GM19463 (cell line): ENCODE measurements around the gene SNX2.
A peak's percentile ranks its signal among the peaks of the same experiment; 100 is the strongest.

Experiments
- ATAC-seq: cut with Tn5 transposase; IDR thresholded peaks from one replicate; pipeline ENCODE4 v1.9.1; 2021; ENCODE audit warnings: mild to moderate bottlenecking, moderate library complexity; ENCODE audit not compliant: unreplicated experiment

The SNX2 gene

DNA sequence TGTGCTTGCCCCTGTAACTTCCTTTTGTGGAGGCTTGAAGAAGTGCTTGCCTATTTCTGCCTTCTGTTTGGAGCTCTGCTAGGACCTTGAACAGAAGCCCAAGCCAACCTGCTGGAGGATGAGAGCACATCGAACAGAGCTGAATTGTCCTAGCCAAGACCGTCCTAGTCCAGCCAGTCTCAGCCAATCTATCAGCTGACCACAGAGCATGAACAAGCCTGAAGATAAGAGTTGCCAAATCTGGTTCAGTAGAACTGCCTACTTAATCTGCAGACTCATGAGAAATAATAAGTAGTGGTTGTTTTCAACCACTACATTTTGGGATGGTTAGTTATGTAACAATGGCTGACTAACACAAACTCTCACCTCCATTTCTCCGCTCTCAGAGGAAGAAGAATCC, 4.4 kb upstream of the SNX2 start:
- no peak for ATAC-seq

DNA sequence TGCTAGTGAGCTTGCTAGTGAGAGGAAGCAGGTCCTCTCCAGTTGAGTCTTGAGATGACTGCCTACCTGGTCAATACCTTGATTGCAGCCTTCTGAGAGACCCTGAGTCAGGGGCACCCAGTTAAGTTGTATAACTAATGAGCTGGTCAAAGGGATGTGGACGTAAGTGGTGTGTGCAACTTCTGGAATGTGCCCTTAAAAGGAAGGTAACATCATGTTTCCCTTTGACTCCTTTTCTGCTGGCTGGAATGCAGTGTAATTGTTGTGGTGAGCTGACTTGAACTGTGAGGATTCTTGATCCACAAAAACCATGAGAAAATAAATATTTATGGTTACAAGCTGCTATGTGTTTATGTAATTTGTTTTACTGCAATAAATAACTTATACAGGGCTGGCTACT, 2.4 kb upstream of the SNX2 start:
- ATAC-seq: no peak

DNA sequence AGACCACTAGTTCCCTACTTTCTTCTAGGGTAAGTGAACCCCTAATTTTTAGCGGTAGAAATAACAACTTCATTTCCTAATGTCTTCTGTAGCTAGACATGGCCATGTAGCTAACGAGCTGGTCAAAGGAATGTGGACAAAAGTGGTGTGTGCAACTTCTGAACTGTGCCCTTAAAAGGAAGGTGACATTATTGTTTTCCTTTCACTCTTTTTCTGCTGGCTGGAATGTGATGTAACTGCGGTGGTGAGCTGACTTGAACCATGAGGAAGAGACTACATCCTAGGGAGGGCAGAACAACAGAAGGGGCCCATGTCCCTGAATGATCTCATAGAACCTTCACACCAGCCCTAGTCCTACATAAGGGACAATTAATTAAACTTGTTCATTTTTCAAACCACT, 1.3 kb upstream of the SNX2 start:
- no peak for ATAC-seq

DNA sequence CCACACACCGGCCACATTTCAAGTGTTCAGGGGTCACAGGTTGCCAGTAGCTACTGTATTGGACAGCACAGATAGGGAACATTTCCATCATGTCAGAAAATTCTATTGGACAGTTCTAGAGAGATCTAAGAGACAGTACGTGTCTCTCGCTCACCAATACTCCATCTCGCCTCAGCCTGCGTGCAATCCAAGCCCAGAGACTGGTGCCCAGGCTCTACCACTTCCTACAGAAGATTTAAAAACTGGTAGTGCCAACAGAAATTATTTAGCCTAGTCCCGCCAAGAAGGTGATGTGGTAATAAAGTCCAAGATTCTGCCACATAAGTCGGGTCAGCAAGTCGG, 390 bp upstream of the SNX2 start:
- peak; percentile 22 for ATAC-seq

DNA sequence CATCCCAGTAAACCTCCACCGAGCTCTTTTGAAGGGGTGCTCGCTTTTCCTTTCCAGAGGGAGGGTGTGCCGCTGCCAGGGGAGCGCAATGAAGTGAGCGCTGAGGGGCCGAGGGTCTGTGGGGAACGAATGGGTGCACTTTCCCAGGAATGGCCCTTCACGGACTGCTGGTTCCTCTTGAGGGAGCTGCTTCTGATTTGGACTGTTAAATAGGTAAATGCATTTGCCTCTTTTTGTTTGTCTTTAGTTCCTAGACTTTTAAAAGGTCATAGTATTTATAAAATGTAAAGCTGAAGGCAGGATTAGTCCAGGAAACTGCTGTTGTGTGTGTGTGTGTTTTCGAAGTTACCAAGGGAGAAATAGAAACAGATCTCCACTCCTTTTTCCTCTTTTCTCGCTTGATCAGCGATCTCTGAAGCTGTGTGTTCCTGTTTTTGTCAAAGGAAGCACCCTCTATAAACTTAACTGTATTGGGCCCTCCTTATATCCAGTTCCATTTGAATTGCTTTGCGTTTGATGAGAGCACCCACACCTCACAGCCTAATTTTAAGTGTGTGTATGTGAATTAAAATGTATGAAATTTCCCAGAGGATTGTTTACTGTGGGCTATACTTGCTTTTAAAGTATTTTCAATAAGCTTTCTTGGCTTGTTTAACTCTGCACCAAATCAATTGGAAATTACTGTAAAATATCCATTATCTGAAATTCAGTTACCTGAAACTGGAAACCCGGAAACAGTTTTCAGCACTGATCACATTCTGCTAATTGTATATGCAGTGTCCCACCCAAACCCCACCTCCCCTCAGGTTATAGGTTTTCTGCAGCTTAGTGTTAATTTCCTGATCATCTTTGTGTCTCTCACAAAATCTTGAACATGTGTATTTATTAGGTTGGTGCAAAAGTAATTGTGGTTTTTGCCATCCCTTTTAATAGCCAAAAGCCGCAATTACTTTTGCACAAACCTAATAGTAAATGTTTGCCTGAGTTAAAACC, 966 bp downstream of the SNX2 start:
- no peak for ATAC-seq

DNA sequence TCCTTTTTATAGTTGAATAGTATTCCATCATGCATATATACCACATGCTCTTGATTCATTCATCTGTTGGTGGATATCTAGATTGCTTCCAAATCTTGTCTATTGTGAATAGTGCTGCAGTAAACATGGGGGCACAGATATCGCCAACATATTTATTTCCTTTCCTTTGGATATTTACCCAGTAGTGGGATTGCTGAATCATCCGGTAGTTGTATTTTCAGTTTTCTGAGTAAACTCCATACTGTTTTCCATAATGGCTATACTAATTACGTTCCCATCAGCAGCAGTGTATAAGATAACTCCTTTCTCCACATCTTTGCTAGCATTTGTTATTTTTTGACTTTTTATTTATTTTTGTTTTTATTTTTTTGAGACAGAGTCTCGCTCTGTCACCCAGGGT, 3.3 kb downstream of the SNX2 start:
- ATAC-seq: no peak

DNA sequence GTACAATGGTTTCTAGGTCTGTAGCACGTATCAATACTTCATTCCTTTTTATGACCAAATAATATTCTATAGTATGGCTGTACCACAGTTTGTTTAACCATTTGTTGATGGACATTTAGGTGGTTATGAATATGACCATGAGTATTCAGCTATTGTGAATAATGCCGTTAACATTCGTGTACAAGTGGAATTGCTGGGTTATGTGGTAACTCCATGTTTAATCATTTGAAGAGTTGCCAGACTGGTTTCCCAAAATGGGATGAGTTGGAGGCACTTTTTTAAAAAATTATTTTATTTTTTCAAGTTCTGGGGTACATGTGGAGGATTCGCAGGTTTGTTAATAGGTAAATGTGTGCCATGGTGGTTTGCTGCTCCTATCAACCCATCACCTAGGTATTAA, 4.6 kb downstream of the SNX2 start:
- ATAC-seq: no peak

DNA sequence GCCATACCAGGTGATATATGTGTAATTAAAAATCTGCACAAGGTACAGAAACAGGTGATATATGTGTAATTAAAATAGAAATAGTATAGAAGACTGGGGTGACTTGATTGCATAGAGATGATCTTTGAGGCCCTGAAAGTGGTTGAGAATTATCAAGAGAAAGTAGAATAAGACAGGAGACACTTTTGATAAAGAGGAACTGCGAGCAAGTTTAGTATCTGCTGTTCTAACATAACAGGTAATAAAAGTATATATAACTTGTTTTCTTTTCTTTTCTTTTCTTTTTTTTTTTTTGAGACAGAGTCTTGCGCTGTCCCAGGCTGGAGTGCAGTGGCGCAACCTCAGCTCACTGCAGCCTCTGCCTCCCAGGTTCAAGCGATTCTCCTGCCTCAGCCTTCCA, 5.4 kb downstream of the SNX2 start:
- ATAC-seq: no peak

DNA sequence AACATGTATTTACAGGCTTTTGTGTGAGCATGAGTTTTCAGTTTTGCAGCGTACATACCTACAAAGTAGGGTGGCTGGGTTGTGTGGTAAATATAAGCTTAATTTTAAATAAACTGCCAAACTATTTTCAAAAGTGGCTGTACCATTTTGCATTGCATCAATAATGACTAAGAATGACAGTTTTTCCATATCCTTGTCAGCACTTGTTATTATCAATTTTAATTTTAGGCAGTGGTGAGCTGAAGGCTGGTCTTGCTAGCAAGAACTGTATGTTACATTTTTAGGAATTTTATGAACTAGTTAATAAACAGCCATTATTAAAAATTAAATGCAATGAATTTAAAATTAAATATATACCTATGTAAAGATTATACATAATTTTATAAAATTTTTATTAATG, 6.6 kb downstream of the SNX2 start:
- ATAC-seq: no peak

DNA sequence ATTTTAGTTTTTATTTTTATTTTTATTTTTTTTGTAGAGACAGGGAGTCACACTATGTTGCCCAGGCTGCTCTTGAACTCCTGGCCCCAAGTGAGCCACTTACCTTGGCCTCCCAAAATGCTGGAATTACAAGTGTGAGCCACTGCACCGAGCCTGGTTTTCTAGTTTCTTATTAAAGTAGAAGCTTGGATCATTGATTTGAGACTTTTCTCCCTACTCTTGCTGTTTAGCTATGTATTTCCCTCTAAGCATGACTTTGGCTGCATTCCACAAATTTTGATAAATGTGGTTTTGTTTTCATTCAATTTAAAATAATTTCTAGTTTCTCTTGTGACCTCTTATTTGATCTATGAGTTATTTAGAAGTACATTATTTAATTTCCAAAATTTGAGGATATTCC, 10.4 kb downstream of the SNX2 start:
- no peak for ATAC-seq

DNA sequence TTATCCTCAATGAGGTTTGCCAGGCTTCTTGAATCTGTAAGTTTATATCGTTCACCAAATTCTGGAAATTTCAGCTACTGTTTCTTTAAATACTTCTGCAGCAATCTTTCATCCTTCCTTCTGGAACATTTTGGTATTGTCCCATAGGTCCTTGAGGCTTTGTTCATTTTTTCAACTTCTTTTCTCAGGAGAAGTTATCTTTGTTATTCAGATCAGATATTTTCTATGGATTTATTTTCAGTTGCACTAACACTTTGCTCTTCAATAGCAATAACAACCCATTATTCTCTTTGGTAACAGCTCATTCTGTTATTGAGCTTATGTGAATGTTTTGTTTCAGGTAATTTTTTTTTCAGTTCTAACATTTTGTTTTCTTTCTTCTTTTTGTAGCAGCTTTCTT, 13.5 kb downstream of the SNX2 start:
- no peak for ATAC-seq

DNA sequence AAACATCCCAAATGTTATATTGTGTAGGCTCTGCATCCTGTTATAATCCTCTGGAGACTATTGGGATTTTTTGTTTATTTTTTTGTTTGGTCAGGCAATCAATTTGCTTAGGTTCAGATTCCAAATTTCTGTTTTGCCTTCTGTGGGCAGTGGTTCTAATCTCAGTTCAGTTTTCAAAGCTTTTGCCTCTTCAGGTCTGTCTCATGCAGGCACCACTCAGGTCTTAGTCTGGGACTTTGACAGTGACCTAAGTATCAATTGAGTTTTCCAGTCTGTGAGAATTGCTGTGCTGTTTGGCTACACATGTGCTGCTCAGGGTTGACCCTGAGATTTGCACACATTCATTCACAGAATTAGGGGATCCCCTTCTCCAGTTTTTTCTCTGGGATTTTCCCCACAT, 14.1 kb downstream of the SNX2 start:
- ATAC-seq: no peak

DNA sequence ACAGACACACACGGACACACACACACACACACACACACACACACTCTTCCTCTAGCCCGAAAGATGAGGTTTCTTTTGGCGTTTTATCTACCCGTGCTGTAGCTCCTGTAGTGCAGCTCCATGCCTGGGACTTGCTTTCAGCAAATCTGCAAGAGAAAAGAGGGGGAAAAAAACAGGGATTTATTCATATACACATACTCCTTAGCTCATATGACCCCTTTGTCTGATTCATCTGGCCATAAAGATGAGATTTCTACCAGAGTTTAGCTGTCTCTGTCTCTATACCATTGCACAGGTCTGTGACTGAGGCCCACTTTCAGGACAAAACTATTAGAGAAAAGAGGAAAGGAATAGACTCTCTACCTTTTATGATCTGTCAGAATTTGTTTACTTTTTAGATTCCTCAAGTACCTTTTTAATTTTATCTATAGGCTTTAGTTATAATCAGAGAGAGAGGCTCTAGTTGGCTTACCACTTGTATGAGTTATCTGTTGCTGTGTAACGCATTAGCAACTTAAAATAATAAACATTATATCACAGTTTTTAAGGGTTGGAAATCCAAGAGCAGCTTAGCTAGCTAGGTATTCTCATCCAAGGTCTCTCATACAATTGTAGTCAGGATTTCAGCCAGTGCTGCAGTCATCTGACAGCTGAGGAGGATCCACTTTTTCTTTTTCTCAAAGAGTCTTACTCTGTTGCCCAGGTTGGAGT, 14.7 kb downstream of the SNX2 start:
- no peak for ATAC-seq

DNA sequence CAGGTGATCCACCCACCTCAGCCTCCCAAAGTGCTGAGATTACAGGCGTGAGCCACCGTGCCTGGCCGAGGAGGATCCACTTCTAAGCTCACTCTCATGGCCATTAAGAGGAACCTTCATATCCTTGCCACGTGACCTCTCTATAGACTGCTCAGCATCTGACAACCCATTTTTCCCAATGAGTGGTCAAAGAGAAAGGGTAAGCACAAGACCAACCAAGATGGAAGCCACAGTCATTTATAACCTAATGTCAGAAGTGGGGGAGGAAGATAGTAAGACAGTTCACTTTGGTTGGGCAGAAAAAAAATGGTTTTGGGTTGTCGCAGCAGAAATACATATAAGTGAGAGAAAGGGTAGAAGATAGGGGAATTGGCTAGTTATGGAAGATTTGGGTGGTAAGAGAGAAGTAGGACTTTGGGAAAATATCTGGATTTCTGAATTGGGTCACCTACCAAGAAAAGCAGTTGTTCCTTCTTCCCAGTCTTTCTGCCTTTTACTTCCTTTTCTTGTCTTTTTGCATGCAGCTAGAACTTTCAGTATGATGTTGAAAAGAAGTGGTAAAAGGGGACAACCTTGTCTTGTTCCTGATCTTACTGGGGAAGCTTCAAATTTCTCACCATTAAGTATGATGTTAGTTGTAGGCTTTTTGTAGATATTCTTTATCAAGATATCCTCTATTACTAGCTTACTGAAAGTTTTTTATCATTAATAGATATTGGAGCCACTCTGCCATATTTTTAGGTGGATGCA, 15.6 kb downstream of the SNX2 start:
- no peak for ATAC-seq

DNA sequence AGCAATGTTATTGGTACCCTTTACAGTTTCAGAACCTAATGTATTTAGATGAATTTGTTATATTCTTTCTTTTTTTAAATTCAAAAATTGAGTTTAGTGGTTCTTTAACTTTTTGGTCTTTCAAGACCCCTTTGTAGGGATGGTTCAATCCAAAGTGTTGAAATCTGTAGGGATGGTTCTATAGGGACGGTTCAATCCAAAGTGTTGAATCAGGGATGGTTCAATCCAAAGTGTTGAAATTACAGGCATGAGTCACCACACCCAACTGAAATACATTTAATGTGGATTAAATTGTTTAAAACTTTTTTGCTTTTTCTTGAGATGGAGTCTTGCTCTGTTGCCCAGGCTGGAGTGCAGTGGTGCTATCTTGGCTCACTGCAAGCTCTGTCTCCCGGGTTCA, 30.6 kb downstream of the SNX2 start:
- ATAC-seq: no peak

DNA sequence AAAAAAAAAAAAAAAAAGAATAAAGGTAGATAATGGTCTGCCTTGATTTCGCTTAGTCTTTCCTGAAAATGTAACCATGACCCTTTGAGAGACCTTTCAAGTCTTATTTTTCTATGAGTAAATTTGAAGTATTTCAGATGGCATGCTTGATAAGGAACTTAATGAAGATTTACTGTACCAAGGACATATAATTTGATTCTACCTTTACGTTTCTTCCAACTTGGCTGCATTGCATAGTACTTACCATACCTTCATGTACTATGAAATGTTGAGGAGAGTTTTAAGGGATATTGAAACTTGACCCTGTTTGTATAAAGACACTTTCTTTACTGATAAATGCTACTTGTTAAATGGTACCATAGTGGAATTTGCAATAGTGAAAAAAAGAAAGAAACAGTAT, 35.5 kb downstream of the SNX2 start:
- ATAC-seq: no peak

DNA sequence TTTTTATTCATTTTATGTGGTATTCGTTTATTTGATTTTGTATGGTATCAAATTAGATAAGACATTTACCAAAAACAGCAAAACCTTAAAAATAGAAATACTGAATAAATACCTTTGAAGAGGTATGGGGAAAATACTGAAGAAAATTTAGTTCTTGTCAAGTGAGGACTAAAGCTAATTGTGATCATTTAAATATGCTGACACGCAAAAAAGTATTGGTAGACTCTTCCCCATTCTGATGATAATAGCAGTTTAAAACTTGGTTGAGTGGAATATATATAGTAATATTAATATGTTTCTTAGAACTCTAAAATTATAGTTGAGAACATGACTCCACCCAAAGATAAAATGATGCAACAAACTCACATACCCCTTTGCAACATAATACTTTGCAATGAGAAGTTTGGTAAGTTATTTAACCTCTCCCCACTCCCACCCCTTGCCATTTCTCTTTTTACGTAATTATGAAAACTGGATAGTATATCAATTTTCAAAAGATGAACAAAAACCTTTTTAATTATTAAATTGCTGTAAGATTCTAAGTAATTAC, 40.4 kb downstream of the SNX2 start:
- no peak for ATAC-seq

DNA sequence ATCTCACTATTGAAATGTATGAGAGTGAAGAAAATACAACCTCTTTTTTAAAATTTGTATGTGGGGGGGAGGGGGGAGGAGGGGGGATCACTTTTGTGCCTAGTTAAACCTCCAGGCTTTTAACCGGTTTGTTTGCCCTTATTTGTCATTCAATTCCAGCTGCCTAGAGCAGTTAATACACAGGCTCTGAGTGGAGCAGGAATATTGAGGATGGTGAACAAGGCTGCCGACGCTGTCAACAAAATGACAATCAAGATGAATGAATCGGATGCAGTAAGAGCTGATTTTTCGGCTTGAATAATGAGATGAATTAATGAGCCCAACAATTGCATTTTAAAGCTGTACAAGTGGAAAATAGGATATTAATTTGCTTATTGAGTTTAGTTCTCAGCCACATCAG, 41.9 kb downstream of the SNX2 start:
- no peak for ATAC-seq

DNA sequence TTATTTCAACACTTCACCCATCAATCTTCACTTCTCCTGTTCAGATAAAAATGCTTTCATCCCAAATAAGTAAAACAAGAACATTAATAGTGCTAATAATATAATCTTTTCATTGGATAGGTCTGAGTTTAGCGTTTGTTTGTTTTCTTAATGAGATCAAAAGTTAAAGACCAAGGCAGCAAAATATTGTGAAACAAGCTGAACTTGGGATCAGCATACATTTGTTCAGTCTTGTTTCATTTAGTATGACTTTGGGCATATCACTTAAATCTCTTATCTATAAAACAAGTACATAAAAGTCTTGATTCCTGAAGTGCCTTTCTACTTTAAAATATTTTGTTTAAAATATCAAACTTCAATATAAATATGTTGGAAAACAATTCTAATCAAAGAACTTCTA, 57.1 kb downstream of the SNX2 start:
- no peak for ATAC-seq

DNA sequence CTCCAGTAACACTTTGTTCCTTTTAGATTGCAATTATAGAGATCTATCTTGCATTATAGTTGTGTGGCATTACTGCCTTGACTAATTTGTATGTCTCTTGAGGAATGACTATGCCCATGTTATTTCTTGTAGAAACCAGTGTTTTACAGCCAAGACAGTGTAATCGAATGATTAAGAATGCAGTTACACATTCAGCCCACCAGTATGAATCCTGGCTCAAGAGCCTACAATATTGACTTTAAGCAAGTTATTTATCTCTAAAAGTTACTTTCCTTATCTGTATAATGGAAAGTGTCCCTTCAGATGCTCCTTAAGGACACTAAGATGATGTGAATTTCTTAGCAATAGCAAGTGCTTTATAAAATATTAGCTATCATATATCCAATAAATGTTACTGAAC, 60.8 kb downstream of the SNX2 start:
- ATAC-seq: no peak

DNA sequence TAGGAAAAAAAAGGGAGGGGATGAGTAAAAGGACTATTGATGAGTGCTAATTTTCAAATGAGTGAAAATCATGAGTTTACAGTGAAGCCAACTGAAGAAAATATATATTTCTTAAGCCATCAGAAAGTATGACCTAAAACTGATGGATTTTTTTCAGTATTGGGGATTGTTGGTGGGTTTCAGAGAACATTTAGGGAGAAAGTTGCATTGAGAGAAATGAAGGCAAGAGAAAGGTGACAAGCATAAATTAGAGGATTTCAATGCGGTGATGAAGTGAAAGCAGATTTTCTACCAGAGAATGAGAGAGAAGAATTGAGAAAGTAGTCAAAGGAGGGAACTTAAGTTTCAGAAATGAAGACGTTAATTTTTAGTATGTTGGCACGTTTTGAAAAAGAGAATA, 62.1 kb downstream of the SNX2 start:
- no peak for ATAC-seq
